Brain microvascular endothelial cell (primary cell): Measurements from ENCODE around the gene BTBD1.

Source experiments
- DNase-seq: peaks from one replicate; pipeline ENCODE4 v3.0.0-alpha.2; 2020
- H3K27ac ChIP-seq: fragments of 250-450 bp; sonication (Bioruptor Pico); 2 replicates; pipeline ENCODE4 v1.5.1; 2020; ENCODE audit warnings: mild to moderate bottlenecking, moderate library complexity
- H3K27me3 ChIP-seq: fragments of 250-450 bp; sonication (Bioruptor Pico); replicated peaks from 2 replicates; pipeline ENCODE4 v1.5.1; 2020; ENCODE audit warnings: mild to moderate bottlenecking
- H3K36me3 ChIP-seq: fragments of 250-450 bp; sonication (Bioruptor Pico); replicated peaks from 2 replicates; pipeline ENCODE4 v1.5.1; 2020; ENCODE audit warnings: mild to moderate bottlenecking
- H3K4me3 ChIP-seq: 2 replicates; pipeline ENCODE4 v1.5.1; 2011; ENCODE audit warnings: low read depth, mild to moderate bottlenecking, control low read depth, low read length, moderate library complexity
- CTCF ChIP-seq: IDR thresholded peaks from 2 replicates; pipeline ENCODE4 v1.5.1; 2011; ENCODE audit warnings: low read depth, mild to moderate bottlenecking, moderate library complexity, low read length, control low read depth, inconsistent platforms; ENCODE audit errors: missing control alignments
- in situ Hi-C: cut with HindIII; loops from 2 replicates; pipeline ENCODE4 v1.10.0; 2017; ENCODE audit warnings: low sequenced_read_pairs, low pct_ligation_motif_present

BTBD1 gene

DNA sequence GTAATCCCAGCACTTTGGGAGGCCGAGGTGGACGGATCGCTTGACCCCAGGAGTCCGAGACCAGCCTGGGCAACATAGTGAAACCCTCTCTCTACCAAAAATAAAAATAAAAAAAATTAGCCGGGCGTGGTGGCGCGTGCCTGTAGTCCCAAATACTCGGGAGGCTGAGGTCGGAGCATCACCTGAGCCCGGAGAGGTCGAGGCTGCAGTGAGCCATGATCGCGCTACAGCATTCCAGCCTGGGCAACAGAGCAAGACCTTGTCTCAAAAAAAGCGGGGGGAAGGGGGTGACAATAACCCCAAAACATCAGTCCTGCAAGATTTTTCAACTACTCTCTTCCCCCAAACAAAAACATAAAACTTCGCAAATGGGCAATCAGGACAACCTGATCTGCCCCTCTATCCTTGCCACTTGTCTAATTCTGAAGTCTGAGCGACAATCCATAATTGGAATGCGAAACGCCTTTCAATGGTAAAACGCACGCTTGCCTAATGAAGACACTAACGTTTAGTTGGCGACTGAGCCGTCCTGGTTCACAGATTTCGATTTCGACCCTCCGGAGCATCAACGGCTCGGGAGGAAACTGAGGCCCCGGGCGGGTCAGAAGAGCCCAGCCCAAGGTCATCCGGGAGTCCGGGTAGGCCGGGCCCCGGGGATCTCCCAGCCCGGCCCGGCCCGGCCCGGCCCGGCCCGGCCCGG is 868 bp downstream of the BTBD1 start:
- H3K27ac ChIP-seq: peak overlapping the region; percentile 62
- H3K4me3 ChIP-seq: peak overlapping the region; percentile 87
- H3K27me3 ChIP-seq: no peaks in the 10 kb centered on the region
- H3K36me3 ChIP-seq: no peaks in the 10 kb centered on the region
- DNase-seq: no peak
- in situ Hi-C loops: no loop called here
- TF ChIP-seq CTCF: no peak

GRCh38 chr15:83065431-83065830 is 1.6 kb downstream of the BTBD1 start:
- peak overlapping the region; percentile 87 for H3K4me3 ChIP-seq
- in situ Hi-C loops: no loop called here
- TF ChIP-seq CTCF: no peak
- DNase-seq: no peak
- H3K27ac ChIP-seq: no peak overlapping the region
- H3K27me3 ChIP-seq: no peaks in the 10 kb centered on the region
- no peaks in the 10 kb centered on the region for H3K36me3 ChIP-seq

- Histone ChIP-seq H3K27me3 (no peaks in the 10 kb centered on the region), H3K4me3 (peak overlapping the region; percentile 87), H3K27ac (no peak overlapping the region), H3K36me3 (no peaks in the 10 kb centered on the region)
- DNase-seq: no peak
- in situ Hi-C loops: no loop called here
- no peak for TF ChIP-seq CTCF
Measured at GRCh38 chr15:83064859-83065258, 2.2 kb downstream of the BTBD1 start.

- DNase-seq: no peak
- Histone ChIP-seq H3K4me3 (no peak overlapping the region), H3K27ac (no peak overlapping the region), H3K36me3 (no peaks in the 10 kb centered on the region), H3K27me3 (no peaks in the 10 kb centered on the region)
- TF ChIP-seq CTCF: no peak
- in situ Hi-C loops: no loop called here
Measured at GRCh38 chr15:83063551-83063950, 3.5 kb downstream of the BTBD1 start.

DNA sequence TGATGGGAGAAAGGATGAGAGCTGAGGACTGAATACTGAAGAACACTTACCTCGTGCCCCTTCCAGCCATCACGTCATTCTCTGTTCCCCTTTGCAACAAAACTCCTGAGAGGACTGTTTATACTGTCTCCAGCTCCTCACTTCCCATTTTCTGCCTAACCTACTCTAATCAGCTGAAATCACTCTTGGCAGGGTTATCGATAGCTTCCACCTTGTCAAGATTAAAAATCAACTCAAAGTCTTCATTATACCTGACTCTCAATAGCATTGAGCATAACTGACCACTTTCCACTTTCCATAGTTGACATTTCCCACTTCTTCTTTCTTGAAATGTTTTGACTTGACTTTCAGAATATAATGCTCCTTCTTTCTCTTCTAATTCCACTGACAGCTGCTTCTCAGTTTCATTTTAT is 4.3 kb downstream of the BTBD1 start:
- in situ Hi-C loops: no loop called here
- Histone ChIP-seq H3K27me3 (no peaks in the 10 kb centered on the region), H3K36me3 (no peaks in the 10 kb centered on the region), H3K4me3 (no peak overlapping the region), H3K27ac (no peak overlapping the region)
- DNase-seq: no peak
- no peak for TF ChIP-seq CTCF

GRCh38 chr15:83061680-83062079 is 5.4 kb downstream of the BTBD1 start:
- TF ChIP-seq CTCF: no peak
- H3K36me3 ChIP-seq: no peaks in the 10 kb centered on the region
- in situ Hi-C loops: no loop called here
- no peaks in the 10 kb centered on the region for H3K27me3 ChIP-seq
- no peak overlapping the region for H3K27ac ChIP-seq
- DNase-seq: no peak
- H3K4me3 ChIP-seq: no peak overlapping the region
